Thyroid gland (tissue), 4 donors: ENCODE results near the gene MMP20.

Source experiments
- CTCF ChIP-seq, 6 experiments: fragments of 200-600 bp in 3 of 6; fragments of 450-650 bp in 3 of 6; sonication (generic) in 3 of 6; IDR thresholded peaks; one replicate each; pipeline ENCODE4 v1.5.1; 2016 to 2019; ENCODE audit warnings: antibody characterized with exemption in 6 of 6, mild to moderate bottlenecking in 2 of 6, inconsistent platforms in 1 of 6, moderate library complexity in 1 of 6
- POLR2A ChIP-seq, 2 donors: fragments of 450-650 bp; IDR thresholded peaks; one replicate each; pipeline ENCODE4 v1.6.1; 2017; ENCODE audit warnings: antibody characterized with exemption in 2 of 2, mild to moderate bottlenecking in 2 of 2, moderate library complexity in 1 of 2

GRCh38 chr11:102587722-102588121, 37.4 kb downstream of the MMP20 start:
- TF ChIP-seq CTCF (IDR thresholded peaks at IDR 0.05) (no peak), POLR2A (IDR thresholded peaks at IDR 0.05) (no peak)
